ENCODE data around the gene KIR3DL1.
"Not testable (repeated sequence)": the region's sequence is repeated elsewhere in the genome, so short reads cannot be mapped to it uniquely, and the experiment has no call there.

The KIR3DL1 gene

GRCh38 chr19:54816251-54816650, at the start of gene KIR3DL1:
Gene KIR3DL1 (plus strand): TSS chr19:54816468.
- H3K4me3 ChIP-seq (ENCODE audit: control insufficient read depth, low read depth, low read length); DNase-seq (ENCODE audit: low read depth): not testable (repeated sequence)

GRCh38 chr19:54769646-54770045, 46.6 kb upstream of the KIR3DL1 start, which contains the start of gene KIR2DL1:
Gene KIR2DL1 (plus strand): TSS chr19:54769793. CDS start chr19:54769851, 58 bp downstream.
- not testable (repeated sequence) for H3K4me3 ChIP-seq (ENCODE audit: control insufficient read depth, low read depth, low read length); DNase-seq (ENCODE audit: low read depth)

GRCh38 chr19:54770511-54770910, 45.8 kb upstream of the KIR3DL1 start:
- not testable (repeated sequence) for DNase-seq (ENCODE audit: low read depth); H3K4me3 ChIP-seq (ENCODE audit: control insufficient read depth, low read depth, low read length)

DNA sequence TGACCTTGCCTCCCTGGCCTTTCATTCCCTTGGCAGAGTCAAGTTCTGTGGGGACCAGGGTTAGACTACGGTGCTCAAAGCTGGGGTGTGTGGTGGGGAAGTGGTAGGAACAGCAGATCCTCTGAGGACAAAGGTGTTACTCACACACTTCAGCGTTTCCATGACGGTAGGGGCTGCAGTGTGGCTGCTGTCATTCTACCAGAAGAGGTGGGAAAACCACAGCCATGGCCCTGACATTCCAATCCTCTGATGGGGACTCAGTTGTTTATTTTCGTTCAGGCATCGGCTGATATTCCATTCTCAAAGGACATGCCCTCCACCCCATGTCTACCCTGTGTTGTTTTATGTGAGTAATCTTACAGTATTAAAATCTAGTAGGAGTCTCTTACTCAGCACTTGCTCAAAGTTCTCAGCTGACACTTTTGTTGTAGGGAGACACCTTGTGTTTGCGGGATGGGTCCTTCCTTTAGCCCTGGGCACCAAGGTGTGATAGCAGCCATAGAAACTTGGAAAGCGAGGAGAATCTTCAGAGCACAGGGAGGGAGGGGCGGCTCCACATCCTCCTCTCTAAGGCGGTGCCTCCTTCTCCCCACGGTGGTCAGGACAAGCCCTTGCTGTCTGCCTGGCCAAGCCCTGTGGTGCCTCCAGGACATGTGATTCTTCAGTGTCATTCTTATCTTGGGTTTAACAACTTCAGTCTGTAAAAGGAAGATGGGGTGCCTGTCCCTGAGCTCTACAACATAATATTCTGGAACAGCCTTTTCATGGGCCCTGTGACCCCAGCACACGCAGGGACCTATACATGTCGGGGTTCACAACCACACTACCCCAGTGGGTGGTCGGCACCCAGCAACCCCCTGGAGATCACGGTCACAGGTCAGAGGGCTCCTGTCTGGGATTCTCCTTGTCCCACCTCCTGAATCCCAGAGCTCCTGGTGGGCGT, 45.0 kb upstream of the KIR3DL1 start:
- not testable (repeated sequence) for DNase-seq (ENCODE audit: low read depth); H3K4me3 ChIP-seq (ENCODE audit: control insufficient read depth, low read depth, low read length)

GRCh38 chr19:54772666-54773065, 43.6 kb upstream of the KIR3DL1 start:
- DNase-seq (ENCODE audit: low read depth); H3K4me3 ChIP-seq (ENCODE audit: control insufficient read depth, low read depth, low read length): not testable (repeated sequence)

DNA sequence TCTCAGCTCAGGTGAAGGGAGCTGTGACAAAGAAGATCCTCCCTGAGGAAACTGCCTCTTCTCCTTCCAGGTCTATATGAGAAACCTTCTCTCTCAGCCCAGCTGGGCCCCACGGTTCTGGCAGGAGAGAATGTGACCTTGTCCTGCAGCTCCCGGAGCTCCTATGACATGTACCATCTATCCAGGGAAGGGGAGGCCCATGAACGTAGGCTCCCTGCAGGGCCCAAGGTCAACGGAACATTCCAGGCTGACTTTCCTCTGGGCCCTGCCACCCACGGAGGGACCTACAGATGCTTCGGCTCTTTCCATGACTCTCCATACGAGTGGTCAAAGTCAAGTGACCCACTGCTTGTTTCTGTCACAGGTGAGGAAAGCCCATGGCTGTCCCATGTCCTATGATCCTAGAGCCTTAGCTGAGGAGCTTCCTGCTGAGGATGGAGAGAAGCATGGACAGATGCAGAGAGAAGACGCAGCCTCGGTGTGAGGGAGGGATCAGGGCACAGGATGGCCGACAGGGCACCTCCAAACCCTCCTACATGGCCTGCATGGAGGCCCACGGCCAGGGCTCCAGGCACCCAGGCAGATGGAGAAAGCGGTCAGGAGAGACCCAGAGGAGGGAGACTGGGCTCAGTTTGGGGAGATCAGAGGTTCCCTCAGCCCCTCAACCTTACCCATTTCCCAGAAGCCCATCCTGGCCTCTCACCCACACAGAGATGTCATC, 41.0 kb upstream of the KIR3DL1 start:
- DNase-seq (ENCODE audit: low read depth); H3K4me3 ChIP-seq (ENCODE audit: control insufficient read depth, low read depth, low read length): not testable (repeated sequence)

GRCh38 chr19:54775830-54776229, 40.4 kb upstream of the KIR3DL1 start:
- H3K4me3 ChIP-seq (ENCODE audit: control insufficient read depth, low read depth, low read length); DNase-seq (ENCODE audit: low read depth): not testable (repeated sequence)

GRCh38 chr19:54777851-54778250, 38.4 kb upstream of the KIR3DL1 start:
- DNase-seq (ENCODE audit: low read depth); H3K4me3 ChIP-seq (ENCODE audit: control insufficient read depth, low read depth, low read length): not testable (repeated sequence)

DNA sequence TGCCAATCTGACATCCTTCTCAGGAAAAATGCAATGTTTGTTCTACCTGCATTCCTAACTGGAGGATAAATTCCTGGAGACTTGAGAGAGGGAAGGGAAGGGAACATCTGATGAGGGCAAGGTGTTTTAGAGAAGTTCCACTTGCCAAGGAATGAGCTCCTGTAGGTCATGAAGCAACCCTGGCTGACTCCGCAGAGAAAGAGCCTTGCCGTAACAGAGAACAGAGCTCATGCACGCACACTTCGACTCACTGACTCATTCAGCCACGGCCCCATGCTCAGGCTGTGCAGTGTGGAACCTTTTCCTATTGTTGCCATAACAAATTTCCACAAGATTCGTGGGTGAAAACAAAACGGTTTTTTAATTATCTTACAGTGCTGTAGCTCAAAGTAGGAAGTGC, 37.4 kb upstream of the KIR3DL1 start:
- H3K4me3 ChIP-seq (ENCODE audit: control insufficient read depth, low read depth, low read length); DNase-seq (ENCODE audit: low read depth): not testable (repeated sequence)

- not testable (repeated sequence) for DNase-seq (ENCODE audit: low read depth)
Measured at GRCh38 chr19:54782916-54783315, 33.4 kb upstream of the KIR3DL1 start.

DNA sequence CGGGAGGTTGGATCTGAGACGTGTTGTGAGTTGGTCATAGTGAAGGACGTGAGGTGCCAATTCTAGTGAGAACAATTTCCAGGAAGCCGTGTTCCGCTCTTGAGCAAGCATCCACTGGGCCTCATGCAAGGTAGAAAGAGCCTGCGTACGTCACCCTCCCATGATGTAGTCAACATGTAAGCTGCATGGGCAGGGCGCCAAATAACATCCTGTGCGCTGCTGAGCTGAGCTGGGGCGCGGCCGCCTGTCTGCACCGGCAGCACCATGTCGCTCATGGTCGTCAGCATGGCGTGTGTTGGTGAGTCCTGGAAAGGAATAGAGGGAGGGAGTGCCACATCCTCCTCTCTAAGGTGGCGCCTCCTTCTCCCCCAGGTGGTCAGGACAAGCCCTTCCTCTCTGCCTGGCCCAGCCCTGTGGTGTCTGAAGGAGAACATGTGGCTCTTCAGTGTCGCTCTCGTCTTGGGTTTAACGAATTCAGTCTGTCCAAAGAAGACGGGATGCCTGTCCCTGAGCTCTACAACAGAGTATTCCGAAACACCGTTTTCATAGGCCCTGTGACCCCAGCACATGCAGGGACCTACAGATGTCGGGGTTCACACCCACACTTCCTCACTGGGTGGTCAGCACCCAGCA, 30.1 kb upstream of the KIR3DL1 start:
- DNase-seq (ENCODE audit: low read depth), result not testable (repeated sequence)

More at GRCh38 chr19:54782916-54783315, 33.4 kb upstream of the KIR3DL1 start:
- not testable (repeated sequence) for H3K4me3 ChIP-seq (ENCODE audit: control insufficient read depth, low read depth, low read length)

DNA sequence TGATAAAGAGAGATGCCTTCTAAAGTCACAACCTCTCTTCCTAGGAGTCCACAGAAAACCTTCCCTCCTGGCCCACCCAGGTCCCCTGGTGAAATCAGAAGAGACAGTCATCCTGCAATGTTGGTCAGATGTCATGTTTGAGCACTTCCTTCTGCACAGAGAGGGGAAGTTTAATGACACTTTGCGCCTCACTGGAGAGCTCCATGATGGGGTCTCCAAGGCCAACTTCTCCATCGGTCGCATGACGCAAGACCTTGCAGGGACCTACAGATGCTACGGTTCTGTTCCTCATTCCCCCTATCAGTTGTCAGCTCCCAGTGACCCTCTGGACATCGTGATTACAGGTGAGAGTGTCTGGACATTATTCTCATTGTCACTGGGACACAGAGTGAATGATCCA, 28.1 kb upstream of the KIR3DL1 start:
- DNase-seq (ENCODE audit: low read depth); H3K4me3 ChIP-seq (ENCODE audit: control insufficient read depth, low read depth, low read length): not testable (repeated sequence)

More for the DNA sequence above, 30.1 kb upstream of the KIR3DL1 start:
- H3K4me3 ChIP-seq (ENCODE audit: control insufficient read depth, low read depth, low read length), result not testable (repeated sequence)

GRCh38 chr19:54790711-54791110, 25.6 kb upstream of the KIR3DL1 start:
- H3K4me3 ChIP-seq (ENCODE audit: control insufficient read depth, low read depth, low read length), result no peak overlapping the region
- DNase-seq (ENCODE audit: low read depth), result no peak
- TF ChIP-seq, protein P1, sequence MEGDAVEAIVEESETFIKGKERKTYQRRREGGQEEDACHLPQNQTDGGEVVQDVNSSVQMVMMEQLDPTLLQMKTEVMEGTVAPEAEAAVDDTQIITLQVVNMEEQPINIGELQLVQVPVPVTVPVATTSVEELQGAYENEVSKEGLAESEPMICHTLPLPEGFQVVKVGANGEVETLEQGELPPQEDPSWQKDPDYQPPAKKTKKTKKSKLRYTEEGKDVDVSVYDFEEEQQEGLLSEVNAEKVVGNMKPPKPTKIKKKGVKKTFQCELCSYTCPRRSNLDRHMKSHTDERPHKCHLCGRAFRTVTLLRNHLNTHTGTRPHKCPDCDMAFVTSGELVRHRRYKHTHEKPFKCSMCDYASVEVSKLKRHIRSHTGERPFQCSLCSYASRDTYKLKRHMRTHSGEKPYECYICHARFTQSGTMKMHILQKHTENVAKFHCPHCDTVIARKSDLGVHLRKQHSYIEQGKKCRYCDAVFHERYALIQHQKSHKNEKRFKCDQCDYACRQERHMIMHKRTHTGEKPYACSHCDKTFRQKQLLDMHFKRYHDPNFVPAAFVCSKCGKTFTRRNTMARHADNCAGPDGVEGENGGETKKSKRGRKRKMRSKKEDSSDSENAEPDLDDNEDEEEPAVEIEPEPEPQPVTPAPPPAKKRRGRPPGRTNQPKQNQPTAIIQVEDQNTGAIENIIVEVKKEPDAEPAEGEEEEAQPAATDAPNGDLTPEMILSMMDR (IDR thresholded peaks at IDR 0.05; ENCODE audit: control insufficient read depth, insufficient read depth, low read depth, low read length, missing control alignments), result no peak

Measured in AG09309 (cell line).